ENCODE results near the gene BMPER.

Gene BMPER

DNA sequence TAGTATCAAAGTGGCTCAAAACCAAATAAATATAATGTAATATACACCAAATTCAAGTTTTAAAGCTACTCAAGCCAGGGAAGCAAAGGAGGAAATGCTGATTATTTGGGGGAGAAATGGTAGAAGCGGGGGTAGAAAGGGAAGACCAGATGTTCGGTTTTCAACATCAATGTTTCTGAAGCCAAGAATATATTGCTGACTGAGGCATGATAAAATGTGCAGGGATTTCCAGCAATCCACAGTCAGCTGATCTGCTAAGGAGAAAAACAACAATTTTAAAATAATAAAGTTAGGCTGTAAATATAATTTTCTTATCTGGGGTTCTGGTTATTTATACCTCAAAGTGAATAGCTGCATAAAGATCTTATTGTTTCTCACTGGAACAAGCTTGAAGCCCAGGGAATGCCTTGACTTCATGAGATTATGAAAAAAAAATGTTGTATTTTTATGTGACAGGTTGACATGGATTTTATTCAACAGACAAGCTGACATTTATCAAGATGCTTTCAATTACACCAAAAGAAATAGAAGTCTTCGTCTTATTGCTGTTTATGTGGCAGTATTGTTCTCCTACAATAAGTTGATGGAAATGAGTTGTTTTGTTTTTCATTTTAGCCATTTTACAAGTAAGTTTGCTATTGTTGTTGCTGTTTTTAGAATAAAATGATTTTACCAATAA lies 28.6 kb upstream of the BMPER start:
- Histone ChIP-seq H3K36me3 (ENCODE audit: control insufficient read depth, insufficient read depth, low read length) (no peaks in the 10 kb centered on the region), H3K4me3 (ENCODE audit: low read depth, low read length) (no peak overlapping the region), H3K9ac (ENCODE audit: low read depth, low read length) (no peak overlapping the region), H3K4me1 (ENCODE audit: control insufficient read depth, insufficient read depth, low read length) (peaks cover 26% of the 10 kb centered on the region), H3K9me3 (ENCODE audit: control insufficient read depth, insufficient read depth, low read length) (no peaks in the 10 kb centered on the region), H3K27ac (ENCODE audit: low read depth, low read length) (no peak overlapping the region), H3K27me3 (ENCODE audit: control insufficient read depth, insufficient read depth, low read length) (no peaks in the 10 kb centered on the region)

GRCh38 chr7:33880787-33881186 lies 24.6 kb upstream of the BMPER start:
- Histone ChIP-seq H3K27me3 (ENCODE audit: control insufficient read depth, insufficient read depth, low read length) (no peaks in the 10 kb centered on the region), H3K9ac (ENCODE audit: low read depth, low read length) (no peak overlapping the region), H3K4me1 (ENCODE audit: control insufficient read depth, insufficient read depth, low read length) (peaks cover 8% of the 10 kb centered on the region), H3K4me3 (ENCODE audit: low read depth, low read length) (no peak overlapping the region), H3K9me3 (ENCODE audit: control insufficient read depth, insufficient read depth, low read length) (no peaks in the 10 kb centered on the region), H3K36me3 (ENCODE audit: control insufficient read depth, insufficient read depth, low read length) (no peaks in the 10 kb centered on the region), H3K27ac (ENCODE audit: low read depth, low read length) (no peak overlapping the region)

- Histone ChIP-seq H3K9ac (ENCODE audit: low read depth, low read length) (no peak overlapping the region), H3K4me3 (ENCODE audit: low read depth, low read length) (no peak overlapping the region), H3K36me3 (ENCODE audit: control insufficient read depth, insufficient read depth, low read length) (no peaks in the 10 kb centered on the region)
Observed at GRCh38 chr7:33881316-33881715, 24.0 kb upstream of the BMPER start.

DNA sequence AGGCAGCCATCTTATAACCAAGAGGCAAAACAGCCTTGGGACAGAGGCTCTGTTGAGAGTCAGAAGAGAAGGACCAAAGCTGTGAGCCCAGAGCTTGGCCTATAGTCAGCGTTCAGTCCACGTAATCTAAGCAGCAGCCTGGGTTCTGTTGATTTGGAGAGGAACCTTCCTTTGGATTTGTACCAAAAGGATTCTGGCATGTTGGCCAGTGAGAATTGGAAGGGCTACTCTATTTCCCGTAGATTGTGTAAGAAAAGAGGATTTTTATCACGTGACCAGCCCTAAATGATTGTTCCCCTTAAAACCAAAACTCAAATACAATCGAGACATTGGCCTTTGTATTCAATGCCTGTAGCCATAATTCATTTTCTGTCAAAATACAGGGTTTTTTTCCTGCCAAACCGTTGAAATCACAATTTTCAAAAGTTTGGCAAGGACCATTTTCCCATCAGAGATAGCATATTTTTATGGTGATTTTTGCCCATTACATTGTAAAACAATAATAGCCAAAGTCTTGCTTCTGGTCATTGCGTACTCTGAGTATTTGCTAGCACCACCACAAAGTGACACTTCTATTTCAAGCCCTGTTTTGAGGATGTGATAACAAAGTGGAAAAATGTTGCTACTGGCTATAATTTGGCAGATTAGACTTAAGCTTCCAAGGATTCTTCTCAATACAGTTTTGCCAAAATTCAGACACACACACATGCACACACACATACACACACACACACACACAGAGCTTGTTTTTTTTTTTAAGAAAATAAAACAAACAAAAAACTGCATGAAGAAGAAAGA lies 23.1 kb upstream of the BMPER start:
- no peak overlapping the region for H3K9ac ChIP-seq (ENCODE audit: low read depth, low read length)
- no peak overlapping the region for H3K27ac ChIP-seq (ENCODE audit: low read depth, low read length)
- no peak overlapping the region for H3K4me3 ChIP-seq (ENCODE audit: low read depth, low read length)
- H3K27me3 ChIP-seq (ENCODE audit: control insufficient read depth, insufficient read depth, low read length): no peaks in the 10 kb centered on the region
- no peaks in the 10 kb centered on the region for H3K36me3 ChIP-seq (ENCODE audit: control insufficient read depth, insufficient read depth, low read length)
- H3K4me1 ChIP-seq (ENCODE audit: control insufficient read depth, insufficient read depth, low read length): peaks cover 15% of the 10 kb centered on the region
- H3K9me3 ChIP-seq (ENCODE audit: control insufficient read depth, insufficient read depth, low read length): no peaks in the 10 kb centered on the region

More at GRCh38 chr7:33881316-33881715, 24.0 kb upstream of the BMPER start:
- Histone ChIP-seq H3K4me1 (ENCODE audit: control insufficient read depth, insufficient read depth, low read length) (peaks cover 13% of the 10 kb centered on the region), H3K27ac (ENCODE audit: low read depth, low read length) (no peak overlapping the region), H3K9me3 (ENCODE audit: control insufficient read depth, insufficient read depth, low read length) (no peaks in the 10 kb centered on the region), H3K27me3 (ENCODE audit: control insufficient read depth, insufficient read depth, low read length) (no peaks in the 10 kb centered on the region)

- Histone ChIP-seq H3K27me3 (ENCODE audit: control insufficient read depth, insufficient read depth, low read length) (no peaks in the 10 kb centered on the region), H3K9me3 (ENCODE audit: control insufficient read depth, insufficient read depth, low read length) (no peaks in the 10 kb centered on the region), H3K4me3 (ENCODE audit: low read depth, low read length) (no peak overlapping the region), H3K9ac (ENCODE audit: low read depth, low read length) (no peak overlapping the region), H3K36me3 (ENCODE audit: control insufficient read depth, insufficient read depth, low read length) (no peaks in the 10 kb centered on the region), H3K4me1 (ENCODE audit: control insufficient read depth, insufficient read depth, low read length) (peaks cover 15% of the 10 kb centered on the region), H3K27ac (ENCODE audit: low read depth, low read length) (no peak overlapping the region)
Observed at GRCh38 chr7:33882950-33883670, 22.2 kb upstream of the BMPER start.

- Histone ChIP-seq H3K27me3 (ENCODE audit: control insufficient read depth, insufficient read depth, low read length) (no peaks in the 10 kb centered on the region), H3K9ac (ENCODE audit: low read depth, low read length) (no peak overlapping the region), H3K4me1 (ENCODE audit: control insufficient read depth, insufficient read depth, low read length) (peaks cover 15% of the 10 kb centered on the region), H3K4me3 (ENCODE audit: low read depth, low read length) (no peak overlapping the region), H3K36me3 (ENCODE audit: control insufficient read depth, insufficient read depth, low read length) (no peaks in the 10 kb centered on the region), H3K9me3 (ENCODE audit: control insufficient read depth, insufficient read depth, low read length) (no peaks in the 10 kb centered on the region), H3K27ac (ENCODE audit: low read depth, low read length) (no peak overlapping the region)
Observed at GRCh38 chr7:33883671-33883965, 21.7 kb upstream of the BMPER start.

DNA sequence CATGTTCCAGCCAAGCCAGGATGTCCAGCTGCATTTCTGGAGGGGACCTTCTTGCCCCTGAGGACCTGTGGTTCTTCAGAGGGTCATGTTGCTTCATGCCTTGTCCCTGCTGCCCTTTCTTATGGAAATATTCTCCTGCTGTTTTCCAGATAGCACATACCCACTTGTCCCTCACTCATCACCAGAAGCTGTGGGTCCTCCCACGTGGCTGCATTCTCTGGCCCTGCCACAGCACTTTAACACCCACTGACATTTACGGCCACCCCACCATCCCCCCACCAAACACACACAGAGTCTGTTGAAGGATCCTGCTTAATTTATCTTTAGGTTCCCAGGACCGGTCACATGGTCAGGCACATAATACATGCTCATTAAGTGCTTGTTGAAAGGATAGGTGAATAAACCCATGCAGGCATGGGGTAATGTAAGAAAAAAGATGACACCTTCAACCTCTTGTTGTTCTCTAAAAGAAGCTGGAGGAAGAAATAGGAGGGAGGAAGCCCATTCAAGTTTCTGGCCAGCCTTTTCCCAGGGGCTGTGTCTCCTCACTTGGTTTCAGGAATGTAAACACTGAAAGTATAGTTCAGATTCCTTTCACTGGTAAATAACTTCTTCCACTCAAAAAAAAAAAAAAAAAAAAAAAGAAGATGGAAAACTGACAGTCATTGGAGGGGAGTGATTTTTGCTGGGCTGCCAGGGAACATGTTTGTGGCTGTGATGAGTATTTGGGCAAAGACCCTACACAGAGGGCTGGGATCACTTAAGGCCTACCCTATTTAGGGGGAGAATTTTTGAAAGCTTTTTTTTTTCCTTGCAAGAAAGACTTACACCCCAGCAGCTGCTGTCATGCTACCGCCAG lies 19.8 kb upstream of the BMPER start:
- Histone ChIP-seq H3K9ac (ENCODE audit: low read depth, low read length) (no peak overlapping the region), H3K4me3 (ENCODE audit: low read depth, low read length) (no peak overlapping the region), H3K36me3 (ENCODE audit: control insufficient read depth, insufficient read depth, low read length) (no peaks in the 10 kb centered on the region), H3K27ac (ENCODE audit: low read depth, low read length) (peak overlapping the region; percentile 77), H3K27me3 (ENCODE audit: control insufficient read depth, insufficient read depth, low read length) (no peaks in the 10 kb centered on the region), H3K9me3 (ENCODE audit: control insufficient read depth, insufficient read depth, low read length) (no peaks in the 10 kb centered on the region), H3K4me1 (ENCODE audit: control insufficient read depth, insufficient read depth, low read length) (peaks cover 15% of the 10 kb centered on the region)

GRCh38 chr7:33886149-33886623 lies 19.2 kb upstream of the BMPER start:
- Histone ChIP-seq H3K9ac (ENCODE audit: low read depth, low read length) (no peak overlapping the region), H3K9me3 (ENCODE audit: control insufficient read depth, insufficient read depth, low read length) (no peaks in the 10 kb centered on the region), H3K27ac (ENCODE audit: low read depth, low read length) (peak overlapping the region; percentile 77), H3K27me3 (ENCODE audit: control insufficient read depth, insufficient read depth, low read length) (no peaks in the 10 kb centered on the region), H3K36me3 (ENCODE audit: control insufficient read depth, insufficient read depth, low read length) (no peaks in the 10 kb centered on the region), H3K4me3 (ENCODE audit: low read depth, low read length) (no peak overlapping the region), H3K4me1 (ENCODE audit: control insufficient read depth, insufficient read depth, low read length) (peaks cover 15% of the 10 kb centered on the region)

DNA sequence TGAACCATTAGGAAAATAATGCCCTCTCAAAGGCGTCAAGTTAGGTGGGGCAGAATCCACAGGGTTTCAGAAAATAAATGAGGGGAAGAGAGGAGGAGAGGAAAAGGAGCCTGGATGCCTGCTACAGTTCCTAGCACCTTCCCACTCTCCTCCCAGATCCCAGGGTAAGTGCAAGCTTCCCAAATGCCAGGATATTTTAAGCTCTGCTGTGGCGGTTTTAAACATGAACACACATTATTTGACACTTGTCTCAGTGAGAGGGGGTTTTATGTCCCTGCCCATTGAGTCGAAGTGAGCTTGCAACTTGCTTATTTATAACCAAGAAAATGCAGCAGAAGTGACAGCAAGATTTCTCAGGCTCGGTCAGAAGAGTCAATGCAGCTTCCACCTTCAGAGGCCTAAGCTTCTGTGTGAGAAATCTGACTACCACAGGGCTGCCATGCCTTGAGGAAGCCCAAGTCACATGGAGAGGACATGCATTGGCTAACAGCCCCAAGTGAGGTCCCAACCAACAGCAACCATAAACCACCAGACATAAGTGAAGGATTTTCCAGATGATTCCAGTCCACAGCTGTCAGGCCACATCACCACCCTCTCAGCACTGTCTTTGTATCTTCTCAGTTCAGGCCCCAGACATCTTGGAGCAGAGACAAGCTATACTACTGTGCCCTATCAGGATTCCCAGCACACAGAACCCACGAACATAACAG lies 17.9 kb upstream of the BMPER start:
- no peak overlapping the region for H3K27ac ChIP-seq (ENCODE audit: low read depth, low read length)
- no peaks in the 10 kb centered on the region for H3K27me3 ChIP-seq (ENCODE audit: control insufficient read depth, insufficient read depth, low read length)
- peaks cover 15% of the 10 kb centered on the region for H3K4me1 ChIP-seq (ENCODE audit: control insufficient read depth, insufficient read depth, low read length)
- no peak overlapping the region for H3K9ac ChIP-seq (ENCODE audit: low read depth, low read length)
- H3K36me3 ChIP-seq (ENCODE audit: control insufficient read depth, insufficient read depth, low read length): no peaks in the 10 kb centered on the region
- no peak overlapping the region for H3K4me3 ChIP-seq (ENCODE audit: low read depth, low read length)
- H3K9me3 ChIP-seq (ENCODE audit: control insufficient read depth, insufficient read depth, low read length): no peaks in the 10 kb centered on the region

GRCh38 chr7:33888166-33888565 lies 17.2 kb upstream of the BMPER start:
- Histone ChIP-seq H3K9ac (ENCODE audit: low read depth, low read length) (no peak overlapping the region), H3K4me3 (ENCODE audit: low read depth, low read length) (no peak overlapping the region), H3K27me3 (ENCODE audit: control insufficient read depth, insufficient read depth, low read length) (no peaks in the 10 kb centered on the region), H3K4me1 (ENCODE audit: control insufficient read depth, insufficient read depth, low read length) (peaks cover 15% of the 10 kb centered on the region), H3K27ac (ENCODE audit: low read depth, low read length) (no peak overlapping the region), H3K36me3 (ENCODE audit: control insufficient read depth, insufficient read depth, low read length) (no peaks in the 10 kb centered on the region), H3K9me3 (ENCODE audit: control insufficient read depth, insufficient read depth, low read length) (no peaks in the 10 kb centered on the region)

All from HUES48 (cell line).